Ectodermal cell (in vitro differentiated cells): ENCODE measurements around the gene ZNF787.
A peak's percentile ranks its signal among the peaks of the same experiment; 100 is the strongest.

Experiments used
- H3K27ac ChIP-seq: 2 replicates; pipeline ENCODE4 v1.7.0; 2013; ENCODE audit warnings: mild to moderate bottlenecking, low read depth, low read length; ENCODE audit not compliant: insufficient read depth, poor library complexity, severe bottlenecking
- H3K27me3 ChIP-seq: 2 replicates; pipeline ENCODE4 v1.7.0; 2013; ENCODE audit warnings: mild to moderate bottlenecking, low read length; ENCODE audit not compliant: insufficient read depth, control insufficient read depth, poor library complexity, severe bottlenecking
- H3K36me3 ChIP-seq: one replicate; pipeline ENCODE4 v1.7.0; 2013; ENCODE audit warnings: low read length; ENCODE audit not compliant: control insufficient read depth, insufficient read depth
- H3K4me1 ChIP-seq: one replicate; pipeline ENCODE4 v1.7.0; 2013; ENCODE audit warnings: low read length; ENCODE audit not compliant: control insufficient read depth, insufficient read depth
- H3K4me3 ChIP-seq: 2 replicates; pipeline ENCODE4 v1.7.0; 2013; ENCODE audit warnings: low read depth, low read length, control low read depth; ENCODE audit not compliant: insufficient read depth
- H3K9me3 ChIP-seq: 2 replicates; pipeline ENCODE4 v1.7.0; 2013; ENCODE audit warnings: mild to moderate bottlenecking, low read length, moderate library complexity; ENCODE audit not compliant: control insufficient read depth
- WGBS, 2 experiments: methylation state at CpG; one replicate each; pipeline ENCODE4 v1.1.7; 2013; ENCODE audit warnings: missing lambda C conversion rate in 2 of 2; 5-methylcytosine and 5-hydroxymethylcytosine counted together

ZNF787 gene

GRCh38 chr19:56123266-56123891 is 2.3 kb upstream of the ZNF787 start:
- peaks cover 14% of the 10 kb centered on the region for H3K4me1 ChIP-seq
- WGBS, 2 experiments, result 92 to 93% methylated on average over 16 of the region's 16 CpGs
- H3K27ac ChIP-seq, result no peak overlapping the region
- no peaks in the 10 kb centered on the region for H3K36me3 ChIP-seq
- H3K9me3 ChIP-seq, result no peaks in the 10 kb centered on the region
- no peak overlapping the region for H3K4me3 ChIP-seq
- H3K27me3 ChIP-seq, result no peaks in the 10 kb centered on the region

DNA sequence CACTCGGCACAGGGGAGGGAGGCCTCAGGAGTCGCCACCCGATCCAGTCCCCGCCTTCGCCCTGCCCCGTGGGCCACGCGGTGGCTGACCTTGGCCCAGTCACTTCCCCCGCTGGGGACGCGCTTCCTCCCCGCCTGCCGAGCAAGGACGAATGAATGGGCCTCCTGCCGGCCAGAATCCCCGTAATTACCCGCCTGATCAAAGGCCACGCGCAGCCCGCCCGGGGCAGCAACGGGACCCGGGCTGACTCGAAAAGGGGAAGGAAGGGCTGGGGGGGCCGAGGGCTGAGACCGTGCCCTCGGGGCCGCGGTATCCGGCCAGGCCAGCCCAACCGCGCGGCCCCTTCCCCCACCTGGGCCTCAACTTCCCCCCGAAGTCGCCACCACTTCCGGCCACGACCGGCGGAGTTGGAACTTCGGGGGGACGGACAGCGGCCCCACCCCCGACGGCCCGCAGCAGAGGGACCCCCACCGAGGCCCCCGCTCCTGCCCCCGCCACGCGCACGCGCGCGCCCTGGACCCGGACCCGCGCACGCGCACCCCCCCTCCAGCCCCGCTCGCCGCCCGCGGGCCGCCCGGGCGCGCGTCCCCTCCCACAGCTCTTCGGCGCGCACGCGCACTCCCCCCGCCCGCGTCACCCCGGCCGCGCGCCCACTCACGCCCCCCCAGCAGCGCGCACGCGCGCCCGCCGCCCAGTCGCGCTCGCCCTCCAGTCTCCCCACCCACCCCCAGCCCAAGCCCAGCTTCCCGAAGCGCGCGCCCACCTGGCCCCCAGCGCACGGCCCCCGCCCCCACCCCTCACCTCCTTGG is 520 bp downstream of the ZNF787 start:
- Histone ChIP-seq H3K27ac (peak overlapping the region; percentile 36), H3K9me3 (no peaks in the 10 kb centered on the region), H3K4me3 (peak overlapping the region; percentile 68), H3K27me3 (no peaks in the 10 kb centered on the region), H3K4me1 (peaks cover 9% of the 10 kb centered on the region), H3K36me3 (no peaks in the 10 kb centered on the region)
- WGBS, 2 experiments, result 0% methylated on average over 95 to 99 of the region's 99 CpGs

GRCh38 chr19:56120002-56120370 is 1.1 kb downstream of the ZNF787 start:
- Histone ChIP-seq H3K4me1 (peaks cover 9% of the 10 kb centered on the region), H3K27me3 (no peaks in the 10 kb centered on the region), H3K36me3 (no peaks in the 10 kb centered on the region), H3K4me3 (peak overlapping the region; percentile 68), H3K27ac (no peak overlapping the region), H3K9me3 (no peaks in the 10 kb centered on the region)
- WGBS, 2 experiments, result 28 to 31% methylated on average over 8 of the region's 8 CpGs

GRCh38 chr19:56119582-56119978 is 1.5 kb downstream of the ZNF787 start:
- Histone ChIP-seq H3K4me1 (peaks cover 9% of the 10 kb centered on the region), H3K27me3 (no peaks in the 10 kb centered on the region), H3K27ac (no peak overlapping the region), H3K9me3 (no peaks in the 10 kb centered on the region), H3K36me3 (no peaks in the 10 kb centered on the region), H3K4me3 (peak overlapping the region; percentile 68)
- 80 to 84% methylated on average over 16 of the region's 16 CpGs for WGBS, 2 experiments

DNA sequence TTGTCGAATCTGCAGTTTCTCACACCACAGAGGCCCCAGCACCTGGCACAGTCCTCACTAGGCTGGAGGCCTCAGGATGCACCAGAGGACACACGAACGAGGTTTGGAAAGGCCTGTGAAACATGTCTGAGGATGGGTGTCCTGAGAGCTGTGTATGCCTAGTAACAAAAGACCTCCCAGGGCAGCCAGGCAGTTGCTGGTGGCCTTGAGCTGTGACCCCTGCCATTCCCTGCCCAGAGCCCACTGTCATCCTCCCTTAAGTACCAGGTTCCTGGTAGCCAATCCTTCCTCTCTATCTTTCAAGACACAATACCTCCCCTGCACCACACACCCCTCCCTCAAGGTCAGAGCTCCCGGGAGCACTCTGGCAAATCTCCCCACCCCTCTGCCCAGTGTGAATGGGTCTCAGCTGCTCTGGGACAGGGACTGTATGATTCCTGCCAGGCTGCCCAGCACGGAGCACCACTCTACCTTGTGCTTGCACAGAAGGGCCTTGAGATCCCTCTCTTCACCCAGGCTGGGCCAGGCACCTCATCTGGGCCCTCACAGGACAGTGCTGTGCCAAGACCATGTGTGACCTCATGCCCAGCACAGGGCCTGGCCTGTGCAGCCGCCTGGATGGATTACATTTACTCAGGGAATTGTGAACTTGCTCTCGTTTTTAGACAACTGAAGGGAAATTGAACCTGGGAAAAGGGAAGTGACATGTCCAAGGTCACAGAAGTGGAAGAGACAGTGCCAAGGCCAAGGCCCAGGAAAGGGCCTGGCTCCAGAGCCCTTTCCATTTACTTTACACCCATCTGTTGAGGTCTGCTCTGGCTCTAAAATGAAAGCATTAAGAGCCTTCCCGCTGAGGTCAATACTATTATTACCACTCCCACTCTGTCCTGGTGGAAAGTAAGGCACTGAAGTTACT is 2.2 kb downstream of the ZNF787 start:
- WGBS, 2 experiments, result 93 to 94% methylated on average over 8 of the region's 8 CpGs
- Histone ChIP-seq H3K4me1 (peaks cover 9% of the 10 kb centered on the region), H3K4me3 (peak overlapping the region; percentile 68), H3K36me3 (no peaks in the 10 kb centered on the region), H3K27ac (no peak overlapping the region), H3K27me3 (no peaks in the 10 kb centered on the region), H3K9me3 (no peaks in the 10 kb centered on the region)

- no peaks in the 10 kb centered on the region for H3K9me3 ChIP-seq
- H3K27ac ChIP-seq, result no peak overlapping the region
- no peaks in the 10 kb centered on the region for H3K27me3 ChIP-seq
- peaks cover 15% of the 10 kb centered on the region for H3K4me1 ChIP-seq
- no peak overlapping the region for H3K4me3 ChIP-seq
- H3K36me3 ChIP-seq, result no peaks in the 10 kb centered on the region
- 84% methylated on average over 9 of the region's 9 CpGs for WGBS, 2 experiments
Observed at GRCh38 chr19:56117889-56118288, 3.2 kb downstream of the ZNF787 start.

- H3K4me1 ChIP-seq, result peaks cover 20% of the 10 kb centered on the region
- WGBS, 2 experiments, result 93 to 96% methylated on average over 14 of the region's 14 CpGs
- no peaks in the 10 kb centered on the region for H3K36me3 ChIP-seq
- no peaks in the 10 kb centered on the region for H3K9me3 ChIP-seq
- H3K4me3 ChIP-seq, result no peak overlapping the region
- no peak overlapping the region for H3K27ac ChIP-seq
- H3K27me3 ChIP-seq, result no peaks in the 10 kb centered on the region
Observed at GRCh38 chr19:56117376-56117884, 3.7 kb downstream of the ZNF787 start.

DNA sequence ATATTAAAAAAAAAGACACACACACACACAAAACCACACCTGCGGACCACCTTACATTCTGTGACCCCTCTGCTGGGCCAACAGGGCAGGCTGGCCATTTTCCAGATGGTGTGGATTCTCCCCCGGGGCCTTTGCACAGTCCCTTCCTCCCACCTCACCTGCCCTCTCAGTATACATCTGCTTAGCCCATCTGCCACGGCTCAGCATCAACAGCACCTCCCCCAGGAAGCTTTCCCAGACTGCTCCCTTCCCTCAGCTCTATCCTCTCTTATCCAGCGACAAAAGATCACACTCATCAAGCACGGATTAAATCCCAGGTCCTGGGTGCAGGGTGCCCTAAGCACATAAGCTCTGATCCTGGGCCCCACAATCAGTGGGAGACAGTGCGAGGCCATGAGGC is 4.5 kb downstream of the ZNF787 start:
- H3K27me3 ChIP-seq, result no peaks in the 10 kb centered on the region
- no peaks in the 10 kb centered on the region for H3K36me3 ChIP-seq
- H3K9me3 ChIP-seq, result no peaks in the 10 kb centered on the region
- no peak overlapping the region for H3K4me3 ChIP-seq
- WGBS, 2 experiments, result 92 to 96% methylated on average over 6 of the region's 6 CpGs
- peaks cover 28% of the 10 kb centered on the region for H3K4me1 ChIP-seq
- no peak overlapping the region for H3K27ac ChIP-seq

- H3K27me3 ChIP-seq, result no peaks in the 10 kb centered on the region
- WGBS, 2 experiments, result 95 to 96% methylated on average over 21 of the region's 21 CpGs
Observed at GRCh38 chr19:56115490-56115889, 5.6 kb downstream of the ZNF787 start.

GRCh38 chr19:56114778-56115110 is 6.4 kb downstream of the ZNF787 start:
- Histone ChIP-seq H3K36me3 (no peaks in the 10 kb centered on the region), H3K27me3 (no peaks in the 10 kb centered on the region), H3K4me3 (no peak overlapping the region), H3K9me3 (no peaks in the 10 kb centered on the region), H3K4me1 (peaks cover 37% of the 10 kb centered on the region), H3K27ac (no peak overlapping the region)
- 91 to 92% methylated on average over 10 of the region's 10 CpGs for WGBS, 2 experiments

More at GRCh38 chr19:56115490-56115889, 5.6 kb downstream of the ZNF787 start:
- H3K4me1 ChIP-seq, result peaks cover 39% of the 10 kb centered on the region
- no peaks in the 10 kb centered on the region for H3K9me3 ChIP-seq
- no peak overlapping the region for H3K27ac ChIP-seq
- no peak overlapping the region for H3K4me3 ChIP-seq
- H3K36me3 ChIP-seq, result no peaks in the 10 kb centered on the region
